Kidney (tissue), 14 donors: ENCODE data around the gene EEPD1. TPM values are rescaled to one million over a fixed set of nuclear protein-coding genes. Genes with fewer than 3 reads are reported as not detected.

Source experiments
- DNase-seq, 5 donors: peaks; one replicate each; pipeline ENCODE4 v3.0.0-alpha.2; 2013 to 2020
- FAIRE-seq: peaks from 2 replicates; lab custom pipeline; 2012; peaks lifted over from hg19 to GRCh38; lab: Jason Lieb, UNC
- H3K27ac ChIP-seq, 2 donors: one replicate each; pipeline ENCODE4 v1.7.0; 2013; ENCODE audit warnings: low read depth in 2 of 2, low read length in 2 of 2, inconsistent platforms in 1 of 2
- H3K27me3 ChIP-seq: one replicate; pipeline ENCODE4 v1.7.1; 2013; ENCODE audit warnings: low read length, inconsistent platforms; ENCODE audit not compliant: control insufficient read depth, insufficient read depth
- H3K36me3 ChIP-seq, 3 donors: one replicate each; pipeline versions ENCODE4 v1.7.0 to v1.7.1; 2013; ENCODE audit warnings: low read length in 3 of 3, control low read depth in 1 of 3, inconsistent platforms in 1 of 3; ENCODE audit not compliant: insufficient read depth in 3 of 3, control insufficient read depth in 2 of 3
- H3K4me1 ChIP-seq, 3 donors: one replicate each; pipeline versions ENCODE4 v1.7.0 to v1.7.1; 2013; ENCODE audit warnings: low read length in 3 of 3, inconsistent platforms in 1 of 3, low read depth in 1 of 3; ENCODE audit not compliant: control insufficient read depth in 2 of 3, insufficient read depth in 2 of 3
- H3K4me3 ChIP-seq, 3 donors: one replicate each; pipeline versions ENCODE4 v1.7.0 to v1.8.1; 2013; ENCODE audit warnings: low read length in 3 of 3, control low read depth in 1 of 3, inconsistent platforms in 1 of 3
- H3K9ac ChIP-seq, 3 donors: one replicate each; pipeline versions ENCODE4 v1.7.0 to v1.7.1; 2013; ENCODE audit warnings: low read length in 3 of 3, control low read depth in 1 of 3, inconsistent platforms in 1 of 3
- H3K9me3 ChIP-seq, 3 donors: one replicate each; pipeline versions ENCODE4 v1.7.0 to v1.7.1; 2013; ENCODE audit warnings: low read length in 3 of 3, control low read depth in 1 of 3, inconsistent platforms in 1 of 3; ENCODE audit not compliant: control insufficient read depth in 2 of 3, insufficient read depth in 1 of 3
- CTCF ChIP-seq: IDR thresholded peaks from 3 replicates; pipeline ENCODE4 v1.5.1; 2012; ENCODE audit warnings: mild to moderate bottlenecking, moderate library complexity, borderline replicate concordance; ENCODE audit not compliant: insufficient read depth; ENCODE audit errors: extremely low read depth
- intact Hi-C: fragments of 100-400 bp; cut with DNase I; formaldehyde crosslinking; loops from one replicate; pipeline ENCODE4 v1.11.1; 2022
- polyA plus RNA-seq: library from polyadenylated mRNA; stranded (reverse); fragments of 350-450 nt; fragmentation: Illumina TruSeq; extraction: RNeasy Lipid Tissue Mini Kit (QIAGEN cat#74804); gene quantifications from one replicate; pipeline ENCODE4 v1.2.3, GENCODE V29; 2014; ENCODE audit warnings: low read depth, low replicate concordance; ENCODE audit not compliant: insufficient read depth
- total RNA-seq: library from RNA; stranded (reverse); fragmentation: NEBNext Ultra II Directional; extraction: Animal tissue kit (Norgen Biotek cat#: 25700); gene quantifications from one replicate; pipeline ENCODE4 v1.2.1, GENCODE V29; 2021
- donor health status: control.
- donor health status: control.
- donor health status: control.
- donor health status: control.
- donor health status: control.
- donor health status: DM: yes; HTN: yes; CAD: no.
- donor health status: Normal renal cell carcinoma (clear cell type).

EEPD1 gene
- total and polyA plus RNA-seq, 2 donors from 2014 or later = 6.3 to 6.4 TPM

- H3K27me3 ChIP-seq = no peaks in the 10 kb centered on the region
- no peak overlapping the region for H3K27ac ChIP-seq
- intact Hi-C loops = no loop called here
- peaks cover 0 to 7% (median 6%) of the 10 kb centered on the region in 3 donors for H3K4me1 ChIP-seq
- no peaks in the 10 kb centered on the region for H3K9me3 ChIP-seq
- no peak for TF ChIP-seq CTCF
- H3K4me3 ChIP-seq = no peak overlapping the region
- no peak overlapping the region for H3K9ac ChIP-seq
- FAIRE-seq = no peak
- H3K36me3 ChIP-seq = no peaks in the 10 kb centered on the region
- no peak for DNase-seq
Measured at GRCh38 chr7:36182854-36183604, 30.0 kb downstream of the EEPD1 start.

DNA sequence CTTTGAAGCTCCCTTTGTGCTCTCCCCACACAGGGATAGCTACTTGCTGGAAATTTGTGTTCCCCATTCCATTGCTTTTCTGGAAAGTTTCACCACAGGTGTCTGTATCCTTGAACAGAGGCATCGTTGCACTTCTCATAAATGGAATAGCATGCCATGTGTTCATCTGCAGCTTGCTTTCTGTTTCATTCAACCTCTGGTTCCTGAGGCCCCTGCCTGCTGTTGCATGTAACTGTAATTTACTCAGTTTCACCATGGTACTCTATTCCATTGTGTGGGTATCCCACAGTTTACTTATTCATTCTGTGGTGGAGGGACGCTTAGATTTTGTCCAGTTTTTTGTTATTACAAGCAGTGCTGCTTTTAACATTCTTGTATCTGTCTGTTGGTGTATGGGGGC, 32.0 kb downstream of the EEPD1 start:
- peaks cover 0 to 7% (median 6%) of the 10 kb centered on the region in 3 donors for H3K4me1 ChIP-seq
- intact Hi-C loops = no loop called here
- FAIRE-seq = no peak
- H3K36me3 ChIP-seq = no peaks in the 10 kb centered on the region
- no peaks in the 10 kb centered on the region for H3K27me3 ChIP-seq
- H3K4me3 ChIP-seq = no peak overlapping the region
- no peak for DNase-seq
- no peak overlapping the region for H3K9ac ChIP-seq
- no peak overlapping the region for H3K27ac ChIP-seq
- no peak for TF ChIP-seq CTCF
- H3K9me3 ChIP-seq = no peaks in the 10 kb centered on the region

GRCh38 chr7:36185756-36186155, 32.7 kb downstream of the EEPD1 start:
- Histone ChIP-seq H3K27me3 (no peaks in the 10 kb centered on the region), H3K9ac (no peak overlapping the region), H3K9me3 (no peaks in the 10 kb centered on the region), H3K27ac (no peak overlapping the region), H3K4me3 (no peak overlapping the region), H3K36me3 (no peaks in the 10 kb centered on the region), H3K4me1 (peaks cover 0 to 7% (median 6%) of the 10 kb centered on the region in 3 donors)
- intact Hi-C loops = no loop called here
- FAIRE-seq = no peak
- no peak for TF ChIP-seq CTCF
- DNase-seq = no peak
